Measurements from ENCODE around the gene SYNPO2.
"Not testable (repeated sequence)": the region's sequence is repeated elsewhere in the genome, so short reads cannot be mapped to it uniquely, and the experiment has no call there.

The SYNPO2 gene

DNA sequence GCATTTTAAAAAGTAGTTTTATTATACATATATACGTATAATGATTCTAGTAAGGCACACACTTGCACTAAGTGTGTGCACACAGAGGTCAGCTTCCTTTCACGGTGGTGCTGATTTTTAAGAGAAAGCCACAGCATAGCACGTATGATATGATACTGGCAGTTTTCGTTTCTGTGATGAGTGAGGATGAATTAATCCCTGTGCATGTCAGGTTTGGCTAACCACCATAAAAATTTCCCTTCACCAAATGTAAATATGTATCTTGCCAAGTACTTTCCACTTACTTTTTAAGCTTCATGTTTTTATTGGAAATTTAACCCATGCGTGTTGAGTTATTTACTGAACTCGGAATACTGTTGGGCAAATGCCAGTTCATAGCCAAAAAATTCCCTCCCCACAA lies 84.6 kb downstream of the SYNPO2 start:
- H3K4me3 ChIP-seq (ENCODE audit: control insufficient read depth, low read depth, low read length), result no peak overlapping the region
- no peak for DNase-seq (ENCODE audit: low read depth)
- TF ChIP-seq, protein P1, sequence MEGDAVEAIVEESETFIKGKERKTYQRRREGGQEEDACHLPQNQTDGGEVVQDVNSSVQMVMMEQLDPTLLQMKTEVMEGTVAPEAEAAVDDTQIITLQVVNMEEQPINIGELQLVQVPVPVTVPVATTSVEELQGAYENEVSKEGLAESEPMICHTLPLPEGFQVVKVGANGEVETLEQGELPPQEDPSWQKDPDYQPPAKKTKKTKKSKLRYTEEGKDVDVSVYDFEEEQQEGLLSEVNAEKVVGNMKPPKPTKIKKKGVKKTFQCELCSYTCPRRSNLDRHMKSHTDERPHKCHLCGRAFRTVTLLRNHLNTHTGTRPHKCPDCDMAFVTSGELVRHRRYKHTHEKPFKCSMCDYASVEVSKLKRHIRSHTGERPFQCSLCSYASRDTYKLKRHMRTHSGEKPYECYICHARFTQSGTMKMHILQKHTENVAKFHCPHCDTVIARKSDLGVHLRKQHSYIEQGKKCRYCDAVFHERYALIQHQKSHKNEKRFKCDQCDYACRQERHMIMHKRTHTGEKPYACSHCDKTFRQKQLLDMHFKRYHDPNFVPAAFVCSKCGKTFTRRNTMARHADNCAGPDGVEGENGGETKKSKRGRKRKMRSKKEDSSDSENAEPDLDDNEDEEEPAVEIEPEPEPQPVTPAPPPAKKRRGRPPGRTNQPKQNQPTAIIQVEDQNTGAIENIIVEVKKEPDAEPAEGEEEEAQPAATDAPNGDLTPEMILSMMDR (IDR thresholded peaks at IDR 0.05; ENCODE audit: control insufficient read depth, insufficient read depth, low read depth, low read length, missing control alignments), result no peak

- no peak for DNase-seq (ENCODE audit: low read depth)
- TF ChIP-seq, protein P1 (IDR thresholded peaks at IDR 0.05; ENCODE audit: control insufficient read depth, insufficient read depth, low read depth, low read length, missing control alignments), result no peak
- no peak overlapping the region for H3K4me3 ChIP-seq (ENCODE audit: control insufficient read depth, low read depth, low read length)
Observed at GRCh38 chr4:118974758-118975157, 86.1 kb downstream of the SYNPO2 start.

DNA sequence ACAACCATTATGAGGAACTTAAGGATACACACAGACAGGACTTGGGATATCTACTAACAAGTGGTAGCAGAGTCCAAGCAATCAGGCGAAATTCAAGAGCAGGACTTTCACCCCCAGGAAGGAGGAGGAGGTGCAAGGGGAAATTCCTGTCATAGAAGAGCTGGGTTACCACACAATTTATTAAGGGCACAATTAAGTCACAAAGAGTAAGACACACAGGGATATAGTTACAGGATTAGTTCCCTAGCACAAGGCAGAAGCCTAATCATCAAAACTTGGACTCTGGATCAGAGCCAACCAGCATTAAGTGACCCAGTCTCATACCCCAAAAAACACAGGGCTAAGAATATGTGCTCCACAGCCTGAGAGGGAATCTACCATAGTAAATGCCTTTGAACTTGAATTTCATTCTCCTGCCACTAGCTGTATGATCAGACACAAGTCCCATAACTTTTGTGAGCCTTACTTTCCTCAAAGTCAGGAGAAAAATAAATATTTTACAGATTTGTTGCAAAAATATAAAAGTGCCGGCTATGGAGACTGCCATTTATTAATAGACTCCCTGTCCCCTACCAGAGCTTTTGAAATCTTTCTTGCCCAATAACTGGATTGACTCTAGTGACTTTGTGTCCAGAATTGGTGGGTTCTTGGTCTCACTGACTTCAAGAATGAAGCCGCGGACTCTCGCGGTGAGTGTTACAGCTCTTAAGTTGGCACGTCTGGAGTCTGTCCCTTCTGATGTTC lies 87.0 kb downstream of the SYNPO2 start:
- no peak for DNase-seq (ENCODE audit: low read depth)
- H3K4me3 ChIP-seq (ENCODE audit: control insufficient read depth, low read depth, low read length), result no peak overlapping the region
- TF ChIP-seq, protein P1 (IDR thresholded peaks at IDR 0.05; ENCODE audit: control insufficient read depth, insufficient read depth, low read depth, low read length, missing control alignments), result no peak

DNA sequence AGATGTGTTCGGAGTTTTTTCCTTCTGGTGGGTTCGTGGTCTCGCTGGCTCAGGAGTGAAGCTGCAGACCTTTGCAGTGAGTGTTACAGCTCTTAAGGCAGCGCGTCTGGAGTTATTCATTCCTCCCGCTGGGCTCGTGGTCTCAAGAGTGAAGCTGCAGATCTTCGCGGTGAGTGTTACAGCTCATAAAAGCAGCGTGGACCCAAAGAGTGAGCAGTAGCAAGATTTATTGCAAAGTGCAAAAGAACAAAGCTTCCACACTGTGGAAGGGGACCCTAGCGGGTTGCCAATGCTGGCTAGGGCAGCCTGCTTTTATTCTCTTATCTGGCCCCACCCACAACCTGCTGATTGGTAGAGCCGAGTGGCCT lies 87.5 kb downstream of the SYNPO2 start:
- not testable (repeated sequence) for H3K4me3 ChIP-seq (ENCODE audit: control insufficient read depth, low read depth, low read length); DNase-seq (ENCODE audit: low read depth)

DNA sequence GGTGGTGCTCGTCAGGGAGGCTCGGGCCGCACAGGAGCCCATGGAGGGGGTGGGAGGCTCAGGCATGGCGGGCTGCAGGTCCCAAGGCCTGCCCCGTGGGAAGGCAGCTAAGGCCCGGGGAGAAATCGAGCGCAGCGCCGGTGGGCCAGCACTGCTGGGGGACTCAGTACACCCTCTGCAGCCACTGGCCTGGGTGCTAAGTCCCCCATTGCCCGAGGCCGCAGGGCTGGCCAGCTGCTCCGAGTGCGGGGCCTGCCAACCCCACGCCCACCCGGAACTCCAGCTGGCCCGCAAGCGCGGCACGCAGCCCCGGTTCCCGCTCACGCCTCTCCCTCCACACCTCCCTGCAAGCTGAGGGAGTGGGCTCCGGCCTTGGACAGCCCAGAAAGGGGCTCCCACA lies 88.4 kb downstream of the SYNPO2 start:
- not testable (repeated sequence) for DNase-seq (ENCODE audit: low read depth); H3K4me3 ChIP-seq (ENCODE audit: control insufficient read depth, low read depth, low read length)

- DNase-seq (ENCODE audit: low read depth), result no peak
- no peak overlapping the region for H3K4me3 ChIP-seq (ENCODE audit: control insufficient read depth, low read depth, low read length)
- TF ChIP-seq, protein P1 (IDR thresholded peaks at IDR 0.05; ENCODE audit: control insufficient read depth, insufficient read depth, low read depth, low read length, missing control alignments), result no peak
Observed at GRCh38 chr4:118979712-118980111, 91.1 kb downstream of the SYNPO2 start.

DNA sequence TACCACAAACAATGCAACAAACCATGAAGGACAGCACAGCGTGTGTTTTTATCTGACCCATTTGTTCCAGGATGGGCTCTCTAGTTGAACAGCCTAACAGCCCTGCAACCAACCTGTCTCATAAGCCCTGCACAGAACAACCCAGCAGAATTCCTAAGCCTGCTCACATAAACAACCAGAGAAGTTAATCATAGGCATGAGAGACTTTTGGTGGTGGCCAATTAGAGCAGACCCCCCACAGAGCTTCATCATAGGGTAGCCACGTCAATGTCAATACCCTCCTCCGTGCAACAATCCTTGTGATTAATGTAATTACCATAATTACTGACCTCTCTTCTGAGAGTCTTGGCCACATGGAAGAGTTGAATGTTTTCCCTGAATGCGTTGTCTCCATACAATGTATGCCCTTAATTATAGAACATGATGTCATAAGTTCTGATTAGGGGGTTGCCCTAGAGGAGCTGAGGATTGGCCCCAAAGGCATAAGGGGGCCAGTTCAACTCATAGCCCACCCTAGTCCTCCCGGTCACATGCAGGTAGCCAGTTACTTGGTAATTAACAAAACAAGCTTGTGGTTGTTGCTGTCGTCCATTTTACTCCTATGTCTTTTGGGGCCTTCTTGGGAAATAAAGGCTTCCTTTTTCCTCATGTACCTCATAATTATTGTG lies 92.7 kb downstream of the SYNPO2 start:
- no peak overlapping the region for H3K4me3 ChIP-seq (ENCODE audit: control insufficient read depth, low read depth, low read length)
- TF ChIP-seq, protein P1 (IDR thresholded peaks at IDR 0.05; ENCODE audit: control insufficient read depth, insufficient read depth, low read depth, low read length, missing control alignments), result no peak
- DNase-seq (ENCODE audit: low read depth), result no peak

Measured in AG09309 (cell line).